HEK293T (cell line): ENCODE data around the gene CDH1.

Experiments
- CTCF ChIA-PET: fragments of 350-600 bp; formaldehyde crosslinking; extraction: SDS; loops from one replicate; lab custom pipeline; 2021; ENCODE audit warnings: antibody characterized with exemption, inconsistent platforms; lab: Yijun Ruan, JAX
- POLR2A ChIA-PET: fragments of 350-600 bp; formaldehyde crosslinking; extraction: SDS; loops from one replicate; lab custom pipeline; 2020; ENCODE audit warnings: antibody characterized with exemption, inconsistent platforms; lab: Yijun Ruan, JAX
- DNase-seq: peaks from one replicate; pipeline ENCODE4 v3.0.0; 2012; ENCODE audit warnings: mixed read lengths; ENCODE audit errors: extremely low spot score
- ARNT ChIP-seq: fragments of 450-650 bp; IDR thresholded peaks from 2 replicates; pipeline ENCODE4 v1.6.1; 2017; ENCODE audit warnings: mild to moderate bottlenecking
- BHLHE40 ChIP-seq: fragments of 450-650 bp; IDR thresholded peaks from 2 replicates; pipeline ENCODE4 v1.6.1; 2016; ENCODE audit warnings: mild to moderate bottlenecking, moderate library complexity, borderline replicate concordance
- CTBP1 ChIP-seq: fragments of 450-650 bp; IDR thresholded peaks from 2 replicates; pipeline ENCODE4 v1.6.1; 2016; ENCODE audit warnings: borderline replicate concordance
- ELF4 ChIP-seq: fragments of 450-650 bp; IDR thresholded peaks from 2 replicates; pipeline ENCODE4 v1.6.1; 2017; ENCODE audit warnings: antibody characterized with exemption
- FOXA1 ChIP-seq: fragments of 450-650 bp; IDR thresholded peaks from 2 replicates; pipeline ENCODE4 v1.6.1; 2016; ENCODE audit warnings: mild to moderate bottlenecking
- FOXK2 ChIP-seq: fragments of 450-650 bp; IDR thresholded peaks from 2 replicates; pipeline ENCODE4 v1.6.1; 2016; ENCODE audit warnings: mild to moderate bottlenecking
- FOXM1 ChIP-seq: fragments of 450-650 bp; IDR thresholded peaks from 2 replicates; pipeline ENCODE4 v1.6.1; 2017; ENCODE audit warnings: mild to moderate bottlenecking, borderline replicate concordance
- HDGF ChIP-seq: fragments of 450-650 bp; IDR thresholded peaks from 2 replicates; pipeline ENCODE4 v1.6.1; 2017; ENCODE audit warnings: antibody characterized with exemption, borderline replicate concordance
- L3MBTL2 ChIP-seq: fragments of 450-650 bp; conservative IDR thresholded peaks from 2 replicates; pipeline ENCODE4 v1.6.1; 2016; ENCODE audit warnings: mild to moderate bottlenecking
- LEF1 ChIP-seq: fragments of 450-650 bp; IDR thresholded peaks from 2 replicates; pipeline ENCODE4 v1.6.1; 2017; ENCODE audit warnings: mild to moderate bottlenecking, borderline replicate concordance
- NFRKB ChIP-seq: fragments of 450-650 bp; IDR thresholded peaks from 2 replicates; pipeline ENCODE4 v1.6.1; 2016; ENCODE audit warnings: mild to moderate bottlenecking, moderate library complexity
- PKNOX1 ChIP-seq: fragments of 450-650 bp; IDR thresholded peaks from 2 replicates; pipeline ENCODE4 v1.6.1; 2016
- SP1 ChIP-seq: fragments of 450-650 bp; IDR thresholded peaks from 2 replicates; pipeline ENCODE4 v1.6.1; 2017
- SUZ12 ChIP-seq: fragments of 450-650 bp; IDR thresholded peaks from 2 replicates; pipeline ENCODE4 v1.6.1; 2016; ENCODE audit warnings: mild to moderate bottlenecking
- TARDBP ChIP-seq: fragments of 450-650 bp; IDR thresholded peaks from 2 replicates; pipeline ENCODE4 v1.6.1; 2016
- ZNF384 ChIP-seq: fragments of 450-650 bp; IDR thresholded peaks from 2 replicates; pipeline ENCODE4 v1.6.1; 2016

The CDH1 gene

GRCh38 chr16:68790130-68790761 is 53.2 kb downstream of the CDH1 start:
- TF ChIP-seq FOXK2 (no peak), SUZ12 (no peak), SP1 (no peak), HDGF (no peak), ELF4 (no peak), ZNF384 (no peak), FOXM1 (no peak), BHLHE40 (no peak), TARDBP (no peak), FOXA1 (no peak), LEF1 (no peak), PKNOX1 (no peak), ARNT (no peak), NFRKB (no peak), L3MBTL2 (no peak), CTBP1 (no peak)
- POLR2A ChIA-PET: no interaction called here
- DNase-seq: no peak
- CTCF ChIA-PET: no interaction called here

GRCh38 chr16:68790944-68791343 is 53.9 kb downstream of the CDH1 start:
- POLR2A ChIA-PET: no interaction called here
- CTCF ChIA-PET: no interaction called here
- TF ChIP-seq LEF1 (no peak), FOXM1 (no peak), NFRKB (no peak), PKNOX1 (no peak), L3MBTL2 (no peak), ZNF384 (no peak), CTBP1 (no peak), BHLHE40 (no peak), SUZ12 (no peak)
- DNase-seq: no peak

GRCh38 chr16:68792465-68793324 is 55.6 kb downstream of the CDH1 start:
- no peak for TF ChIP-seq NFRKB
- no peak for TF ChIP-seq FOXA1
- TF ChIP-seq CTBP1: no peak
- TF ChIP-seq SUZ12: no peak
- TF ChIP-seq HDGF: no peak
- TF ChIP-seq L3MBTL2: no peak
- TF ChIP-seq ZNF384: no peak
- no peak for TF ChIP-seq FOXK2
- TF ChIP-seq ELF4: no peak
- no peak for TF ChIP-seq BHLHE40
- TF ChIP-seq SP1: no peak
- TF ChIP-seq FOXM1: no peak
- no peak for TF ChIP-seq ARNT
- no peak for TF ChIP-seq TARDBP
- TF ChIP-seq PKNOX1: no peak
- no peak for TF ChIP-seq LEF1
- ChIA-PET POLR2A (no interaction called here), CTCF (interaction anchor here (0.7 kb wide), 1 partner anchor 8 kb away, joined by 3 read pairs; no protein-coding TSS in a partner anchor)
- DNase-seq: no peak

- ChIA-PET CTCF (interaction anchor here (0.7 kb wide), 1 partner anchor 7 kb away, joined by 3 read pairs; no protein-coding TSS in a partner anchor), POLR2A (interaction anchor here (0.8 kb wide), 1 partner anchor 87 kb away, joined by 4 read pairs; no protein-coding TSS in a partner anchor)
- no peak for DNase-seq
- TF ChIP-seq FOXK2 (no peak), PKNOX1 (no peak)
Measured at GRCh38 chr16:68793401-68793857, 56.3 kb downstream of the CDH1 start.

- ChIA-PET POLR2A (no interaction called here), CTCF (no interaction called here)
- no peak for TF ChIP-seq FOXA1
- no peak for TF ChIP-seq SP1
- no peak for TF ChIP-seq TARDBP
- no peak for TF ChIP-seq SUZ12
- no peak for TF ChIP-seq ARNT
- no peak for TF ChIP-seq FOXM1
- TF ChIP-seq ELF4: no peak
- no peak for TF ChIP-seq HDGF
- TF ChIP-seq BHLHE40: no peak
- DNase-seq: no peak
Measured at GRCh38 chr16:68798398-68798797, 61.3 kb downstream of the CDH1 start.
